IMR-90 (cell line): ENCODE data around the gene SIGLEC11. TPM values are rescaled to one million over a fixed set of nuclear protein-coding genes. Genes with fewer than 3 reads are reported as not detected.

ENCODE experiments used
- ATAC-seq: fragments of 200-7000 bp; cut with Tn5 transposase; 2 replicates; pipeline ENCODE4 v1.9.1; 2020; ENCODE audit warnings: low read depth, mild to moderate bottlenecking, moderate library complexity
- BruUV-seq: library from RNA; stranded (reverse); fragments of 400-500 nt; replicated peaks from 2 replicates; lab custom pipeline; 2021; lab: Mats Ljungman, UMichigan
- CTCF ChIA-PET: fragments of 300-600 bp; formaldehyde crosslinking; extraction: SDS; loops from one replicate; lab custom pipeline; 2021; ENCODE audit warnings: antibody characterized with exemption; lab: Yijun Ruan, JAX
- POLR2A ChIA-PET: fragments of 300-600 bp; sonication (Branson Sonifier 250); formaldehyde crosslinking; loops from one replicate; lab custom pipeline; 2022; ENCODE audit warnings: antibody characterized with exemption; ENCODE audit not compliant: unreplicated experiment; lab: Charles Lee
- DNase-seq: peaks from one replicate; pipeline ENCODE4 v3.0.0; 2013
- H2AFZ ChIP-seq: replicated peaks from 2 replicates; pipeline ENCODE3; 2013; ENCODE audit warnings: low read length, mild to moderate bottlenecking; ENCODE audit not compliant: poor library complexity
- H2AK5ac ChIP-seq: 2 replicates; pipeline ENCODE4 v1.6.1; 2013; ENCODE audit warnings: low read depth, low read length, inconsistent platforms
- H2AK9ac ChIP-seq: replicated peaks from 2 replicates; pipeline ENCODE3; 2013; ENCODE audit warnings: mild to moderate bottlenecking, low read depth, low read length, moderate library complexity; ENCODE audit not compliant: poor library complexity
- H2BK120ac ChIP-seq: 2 replicates; pipeline ENCODE4 v1.6.1; 2013; ENCODE audit warnings: low read depth, low read length, inconsistent platforms
- H2BK15ac ChIP-seq: 3 replicates; pipeline ENCODE4 v1.6.1; 2013; ENCODE audit warnings: low read depth, low read length, inconsistent platforms
- H2BK20ac ChIP-seq: 2 replicates; pipeline ENCODE4 v1.6.1; 2013; ENCODE audit warnings: low read depth, mild to moderate bottlenecking, inconsistent platforms, low read length, moderate library complexity
- H2BK5ac ChIP-seq: 2 replicates; pipeline ENCODE4 v1.6.1; 2013; ENCODE audit warnings: mild to moderate bottlenecking, low read depth, low read length, inconsistent platforms; ENCODE audit not compliant: poor library complexity, severe bottlenecking
- H3K14ac ChIP-seq: replicated peaks from 2 replicates; pipeline ENCODE4 v1.6.1; 2013; ENCODE audit warnings: low read depth, low read length, inconsistent platforms
- H3K18ac ChIP-seq: 2 replicates; pipeline ENCODE4 v1.6.1; 2013; ENCODE audit warnings: low read depth, low read length, control low read depth
- H3K23ac ChIP-seq: 2 replicates; pipeline ENCODE4 v1.6.1; 2013; ENCODE audit warnings: low read depth, low read length, inconsistent platforms
- H3K27ac ChIP-seq: 2 replicates; pipeline ENCODE4 v1.5.1; 2013; ENCODE audit warnings: mild to moderate bottlenecking, control low read depth, low read length; ENCODE audit not compliant: insufficient read depth
- H3K27me3 ChIP-seq: 2 replicates; pipeline ENCODE4 v1.6.1; 2013; ENCODE audit warnings: low read length; ENCODE audit not compliant: control insufficient read depth, insufficient read depth
- H3K36me3 ChIP-seq: 2 replicates; pipeline ENCODE4 v1.6.1; 2013; ENCODE audit warnings: low read length, mixed read lengths; ENCODE audit not compliant: control insufficient read depth, insufficient read depth
- H3K4ac ChIP-seq: 2 replicates; pipeline ENCODE4 v1.6.1; 2013; ENCODE audit warnings: low read depth, low read length, inconsistent platforms
- H3K4me1 ChIP-seq: 2 replicates; pipeline ENCODE4 v1.6.1; 2013; ENCODE audit warnings: low read length, mixed read lengths; ENCODE audit not compliant: control insufficient read depth, insufficient read depth
- H3K4me2 ChIP-seq: 2 replicates; pipeline ENCODE4 v1.6.1; 2013; ENCODE audit warnings: low read depth, mild to moderate bottlenecking, control low read depth, low read length, moderate library complexity
- H3K4me3 ChIP-seq: 2 replicates; pipeline ENCODE4 v1.5.1; 2013; ENCODE audit warnings: low read depth, mild to moderate bottlenecking, control low read depth, low read length, moderate library complexity; ENCODE audit not compliant: insufficient read depth
- H3K56ac ChIP-seq: 2 replicates; pipeline ENCODE4 v1.6.1; 2013; ENCODE audit warnings: low read length, inconsistent platforms; ENCODE audit not compliant: insufficient read depth; ENCODE audit errors: extremely low read depth
- H3K79me1 ChIP-seq, 2 experiments: 2 replicates each; pipeline ENCODE4 v1.6.1; 2013; ENCODE audit warnings: low read length in 2 of 2, inconsistent platforms in 1 of 2, low read depth in 1 of 2
- H3K9ac ChIP-seq: 2 replicates; pipeline ENCODE4 v1.6.1; 2013; ENCODE audit warnings: low read depth, low read length, control low read depth
- H3K9me1 ChIP-seq: 2 replicates; pipeline ENCODE4 v1.6.1; 2013; ENCODE audit warnings: low read length, inconsistent platforms; ENCODE audit not compliant: insufficient read depth
- H3K9me3 ChIP-seq: 2 replicates; pipeline ENCODE4 v1.6.1; 2013; ENCODE audit warnings: low read length; ENCODE audit not compliant: control insufficient read depth, insufficient read depth
- H4K20me1 ChIP-seq: 2 replicates; pipeline ENCODE4 v1.6.1; 2013; ENCODE audit warnings: low read length, inconsistent platforms; ENCODE audit not compliant: insufficient read depth
- H4K5ac ChIP-seq: 2 replicates; pipeline ENCODE4 v1.6.1; 2013; ENCODE audit warnings: mild to moderate bottlenecking, low read depth, low read length, control low read depth
- H4K8ac ChIP-seq, 2 experiments: 2 replicates each; pipeline ENCODE4 v1.6.1; 2013; ENCODE audit warnings: low read depth in 2 of 2, low read length in 2 of 2, control low read depth in 1 of 2, inconsistent platforms in 1 of 2
- H4K91ac ChIP-seq: 2 replicates; pipeline ENCODE4 v1.6.1; 2013; ENCODE audit warnings: low read depth, low read length, inconsistent platforms; ENCODE audit not compliant: insufficient read depth
- BHLHE40 ChIP-seq: fragments of 150-350 bp; IDR thresholded peaks from 2 replicates; pipeline ENCODE4 v1.6.1; 2016; ENCODE audit warnings: mild to moderate bottlenecking, low read depth, low read length
- FOS ChIP-seq: fragments of 150-350 bp; IDR thresholded peaks from 2 replicates; pipeline ENCODE4 v1.6.1; 2016; ENCODE audit warnings: low read depth, low read length
- SMC3 ChIP-seq: fragments of 150-350 bp; IDR thresholded peaks from 2 replicates; pipeline ENCODE4 v1.6.1; 2016; ENCODE audit warnings: low read depth, mild to moderate bottlenecking, antibody characterized with exemption, low read length, moderate library complexity
- WGBS, 2 experiments: methylation state at CpG; one replicate each; pipeline versions ENCODE4 v1.1.5 to v1.1.7; 2013; ENCODE audit warnings: missing lambda C conversion rate in 2 of 2; ENCODE audit not compliant: insufficient read length in 1 of 2; ENCODE audit errors: extremely low coverage in 2 of 2; 5-methylcytosine and 5-hydroxymethylcytosine counted together
- dilution Hi-C: fragments of 300-500 bp; cut with HindIII; formaldehyde crosslinking; loops from one replicate; pipeline ENCODE4 v1.14.3; 2018; ENCODE audit warnings: low sequenced_read_pairs; ENCODE audit not compliant: unreplicated experiment
- in situ Hi-C: fragments of 300-500 bp; cut with MboI; formaldehyde crosslinking; loops from 3 replicates; pipeline ENCODE4 v1.14.3; 2019; ENCODE audit warnings: low sequenced_read_pairs, inconsistent platforms, mixed read lengths
- intact Hi-C: fragments of 100-400 bp; cut with micrococcal nuclease; formaldehyde crosslinking; loops from 2 replicates; pipeline ENCODE4 v1.10.0; 2022
- polyA plus RNA-seq, 3 experiments: library from polyadenylated mRNA; depleted of rRNA; stranded (reverse); fragments of >200 nt; gene quantifications; 2 replicates each; pipeline ENCODE4 v1.2.3, GENCODE V29; 2012; ENCODE audit warnings: low replicate concordance in 1 of 3
- total RNA-seq: library from RNA; depleted of rRNA; stranded (reverse); fragments of >200 nt; gene quantifications from 2 replicates; pipeline ENCODE4 v1.2.3, GENCODE V29; 2012
- TF ChIP-seq, protein P1 (sequence below): conservative IDR thresholded peaks from 2 replicates; pipeline ENCODE4 v1.5.1; 2012; ENCODE audit warnings: mild to moderate bottlenecking, low read depth, low read length, improper control_type of control experiment
- TF ChIP-seq, protein P2 (sequence below): fragments of 150-350 bp; IDR thresholded peaks from 2 replicates; pipeline ENCODE4 v1.6.1; 2017; ENCODE audit warnings: mild to moderate bottlenecking, antibody characterized with exemption, low read length, low read depth

Gene SIGLEC11
- total and polyA plus RNA-seq, 2 of the 4 experiments (the other 2 are of a cell fraction), result not detected

DNA sequence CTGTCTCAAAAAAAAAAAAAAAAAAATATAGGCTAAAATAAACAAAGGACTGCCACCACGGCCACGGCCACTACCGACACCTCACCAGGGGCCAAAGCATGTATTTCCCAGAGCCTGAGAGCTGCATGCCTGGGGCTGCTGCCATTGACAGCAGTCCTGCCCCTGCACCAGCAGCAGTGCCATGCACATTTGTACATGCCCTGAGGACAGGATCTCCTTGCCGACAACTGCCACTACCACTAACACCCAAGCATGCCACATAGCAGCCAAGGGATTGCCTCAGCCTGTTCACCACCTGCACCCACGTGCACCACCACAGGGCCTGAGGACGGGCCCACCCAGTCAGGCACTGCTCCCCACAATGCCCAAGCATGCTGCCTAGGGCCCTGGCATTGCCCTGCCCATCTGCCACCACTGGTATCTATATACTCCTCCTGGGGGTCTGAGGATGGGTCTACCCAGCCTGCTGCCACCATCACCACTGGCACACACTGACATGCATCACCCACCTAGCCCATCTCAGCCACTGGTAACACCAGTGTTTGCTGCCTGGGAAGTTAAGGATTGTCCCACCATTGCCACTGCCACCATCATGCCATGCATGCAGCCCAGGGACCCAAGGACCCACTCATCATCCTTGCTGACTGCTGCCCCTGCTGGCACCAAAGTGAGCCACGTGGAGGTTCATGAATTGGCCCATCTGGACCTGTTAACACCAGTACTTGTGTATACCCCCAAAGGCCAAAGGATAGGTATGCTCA, 21.1 kb downstream of the SIGLEC11 start:
- no TSS peak for BruUV-seq
- intact Hi-C loops, result no loop called here
- WGBS, 2 experiments, result 50% methylated on average over 2 of the region's 7 CpGs; no CpG with 5 or more reads in 1 of the 2 experiments

More for the DNA sequence above, 21.1 kb downstream of the SIGLEC11 start:
- Histone ChIP-seq H3K4me1 (no peaks in the 10 kb centered on the region), H3K4me3 (no peak overlapping the region), H3K4me2 (no peak overlapping the region), H3K9ac (no peak overlapping the region), H3K23ac (no peak overlapping the region), H2AK5ac (no peak overlapping the region), H3K79me1 (no peaks in the 10 kb centered on the region), H3K18ac (no peak overlapping the region), H3K36me3 (no peaks in the 10 kb centered on the region), H3K27ac (no peak overlapping the region), H3K14ac (no peak overlapping the region), H2AK9ac (no peak overlapping the region), H4K20me1 (no peaks in the 10 kb centered on the region), H2BK20ac (no peak overlapping the region), H2BK5ac (no peak overlapping the region), H4K5ac (no peak overlapping the region), H2BK120ac (no peak overlapping the region), H3K9me1 (no peaks in the 10 kb centered on the region), H3K4ac (no peak overlapping the region), H4K91ac (no peak overlapping the region), H3K27me3 (no peaks in the 10 kb centered on the region; the same call in 1 of the 2 replicates), H2AFZ (no peak overlapping the region), H3K9me3 (no peaks in the 10 kb centered on the region), H3K56ac (no peak overlapping the region), H2BK15ac (no peak overlapping the region), H4K8ac (no peak overlapping the region)
- POLR2A ChIA-PET, result no interaction called here
- TF ChIP-seq FOS (no peak), SMC3 (no peak), BHLHE40 (no peak)
- TF ChIP-seq, protein P1, sequence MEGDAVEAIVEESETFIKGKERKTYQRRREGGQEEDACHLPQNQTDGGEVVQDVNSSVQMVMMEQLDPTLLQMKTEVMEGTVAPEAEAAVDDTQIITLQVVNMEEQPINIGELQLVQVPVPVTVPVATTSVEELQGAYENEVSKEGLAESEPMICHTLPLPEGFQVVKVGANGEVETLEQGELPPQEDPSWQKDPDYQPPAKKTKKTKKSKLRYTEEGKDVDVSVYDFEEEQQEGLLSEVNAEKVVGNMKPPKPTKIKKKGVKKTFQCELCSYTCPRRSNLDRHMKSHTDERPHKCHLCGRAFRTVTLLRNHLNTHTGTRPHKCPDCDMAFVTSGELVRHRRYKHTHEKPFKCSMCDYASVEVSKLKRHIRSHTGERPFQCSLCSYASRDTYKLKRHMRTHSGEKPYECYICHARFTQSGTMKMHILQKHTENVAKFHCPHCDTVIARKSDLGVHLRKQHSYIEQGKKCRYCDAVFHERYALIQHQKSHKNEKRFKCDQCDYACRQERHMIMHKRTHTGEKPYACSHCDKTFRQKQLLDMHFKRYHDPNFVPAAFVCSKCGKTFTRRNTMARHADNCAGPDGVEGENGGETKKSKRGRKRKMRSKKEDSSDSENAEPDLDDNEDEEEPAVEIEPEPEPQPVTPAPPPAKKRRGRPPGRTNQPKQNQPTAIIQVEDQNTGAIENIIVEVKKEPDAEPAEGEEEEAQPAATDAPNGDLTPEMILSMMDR, result no peak
- TF ChIP-seq, protein P2, sequence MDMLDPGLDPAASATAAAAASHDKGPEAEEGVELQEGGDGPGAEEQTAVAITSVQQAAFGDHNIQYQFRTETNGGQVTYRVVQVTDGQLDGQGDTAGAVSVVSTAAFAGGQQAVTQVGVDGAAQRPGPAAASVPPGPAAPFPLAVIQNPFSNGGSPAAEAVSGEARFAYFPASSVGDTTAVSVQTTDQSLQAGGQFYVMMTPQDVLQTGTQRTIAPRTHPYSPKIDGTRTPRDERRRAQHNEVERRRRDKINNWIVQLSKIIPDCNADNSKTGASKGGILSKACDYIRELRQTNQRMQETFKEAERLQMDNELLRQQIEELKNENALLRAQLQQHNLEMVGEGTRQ, result no peak
- in situ Hi-C loops (loop anchor here (10.0 kb wide), 2 partner anchors 45 to 205 kb away; no protein-coding TSS in a partner anchor), dilution Hi-C loops (no loop called here)
- CTCF ChIA-PET, result interaction anchor here (0.6 kb wide), 1 partner anchor 203 kb away, joined by 4 read pairs; no protein-coding TSS in a partner anchor
- ATAC-seq, result no peak
- no peak for DNase-seq
